HG03354 (cell line): Measurements from ENCODE around the gene ACTL6B.
A peak's percentile ranks its signal among the peaks of the same experiment; 100 is the strongest.

Experiments used
- ATAC-seq: cut with Tn5 transposase; IDR thresholded peaks from one replicate; pipeline ENCODE4 v1.9.1; 2021; ENCODE audit warnings: mild to moderate bottlenecking; ENCODE audit not compliant: unreplicated experiment, poor library complexity, severe bottlenecking

Gene ACTL6B

DNA sequence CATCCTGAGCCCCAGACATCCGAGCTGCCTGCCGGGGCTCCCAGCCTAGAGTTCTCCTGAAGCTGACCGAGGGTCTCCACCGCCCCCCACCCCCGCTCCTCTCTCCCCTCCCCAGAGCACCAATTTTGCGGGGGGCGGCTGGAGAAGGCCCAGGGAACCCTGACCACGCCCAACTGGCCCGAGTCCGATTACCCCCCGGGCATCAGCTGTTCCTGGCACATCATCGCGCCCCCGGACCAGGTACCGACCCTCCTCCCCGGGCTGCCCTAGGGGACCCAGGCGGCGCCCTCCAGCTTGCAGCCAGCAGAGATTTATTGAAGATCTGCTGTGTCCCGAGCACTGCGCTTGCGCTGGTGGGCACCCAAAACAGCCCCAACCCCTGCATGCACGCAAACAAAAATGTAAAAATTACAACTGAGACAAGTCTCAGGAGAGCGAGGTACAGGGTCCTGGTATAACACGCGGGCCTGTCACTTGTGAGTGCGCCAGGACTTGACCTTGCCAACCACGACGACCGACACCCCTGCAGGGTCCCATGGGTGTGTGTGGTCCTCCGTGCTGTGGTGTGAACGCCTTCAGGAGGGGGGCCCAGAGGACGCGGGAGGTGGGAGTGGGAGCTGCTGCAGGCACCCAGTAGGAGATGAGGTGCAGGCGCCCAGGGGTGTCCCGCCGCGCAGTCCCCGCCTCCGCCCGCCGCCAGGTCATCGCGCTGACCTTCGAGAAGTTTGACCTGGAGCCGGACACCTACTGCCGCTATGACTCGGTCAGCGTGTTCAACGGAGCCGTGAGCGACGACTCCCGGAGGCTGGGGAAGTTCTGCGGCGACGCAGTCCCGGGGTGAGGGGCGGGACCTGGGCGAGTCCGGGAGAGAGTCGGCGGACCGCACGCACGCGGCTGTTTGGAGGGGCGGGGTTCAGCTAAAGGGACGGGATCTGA, 51.0 kb downstream of the ACTL6B start:
- ATAC-seq, result no peak

DNA sequence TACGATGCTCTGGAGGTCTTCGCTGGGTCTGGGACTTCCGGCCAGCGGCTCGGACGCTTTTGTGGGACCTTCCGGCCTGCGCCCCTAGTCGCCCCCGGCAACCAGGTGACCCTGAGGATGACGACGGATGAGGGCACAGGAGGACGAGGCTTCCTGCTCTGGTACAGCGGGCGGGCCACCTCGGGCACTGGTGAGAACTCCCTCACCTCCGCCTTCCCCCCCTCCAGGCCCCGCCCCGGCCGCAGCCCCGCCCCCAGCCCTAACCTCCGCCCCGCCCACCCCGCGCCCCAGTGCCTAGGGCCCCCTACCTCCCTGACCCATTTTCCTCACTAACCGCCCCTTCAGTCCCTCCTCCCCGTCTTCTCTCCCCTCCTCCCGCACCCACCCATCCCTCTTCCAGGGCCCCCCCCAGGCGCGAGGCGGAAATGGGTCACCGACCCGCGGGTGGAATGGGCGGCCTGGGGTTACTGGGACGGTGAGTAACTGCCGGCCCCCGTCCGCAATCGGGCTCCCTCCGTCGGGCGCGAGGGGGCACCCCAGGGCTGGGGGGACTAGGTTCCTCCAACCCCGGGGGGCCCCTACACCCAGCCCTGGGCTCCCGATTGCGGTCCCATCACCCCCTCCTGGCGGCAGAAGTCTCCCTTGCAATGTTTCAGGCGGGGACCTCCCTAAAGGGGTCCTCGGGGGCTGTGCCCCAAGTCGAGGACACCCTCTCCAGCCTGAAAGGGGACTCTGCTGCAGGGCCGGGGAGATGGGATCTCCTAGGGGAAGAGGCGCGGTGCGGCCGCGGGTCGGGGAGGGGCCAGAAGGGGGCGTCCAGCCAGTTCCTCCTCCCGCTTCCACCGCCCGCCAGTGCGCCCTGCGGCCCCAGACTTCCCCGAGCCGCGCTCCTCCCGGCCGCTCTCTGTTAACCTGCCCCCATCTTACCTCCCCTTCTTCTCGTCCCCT, 51.9 kb downstream of the ACTL6B start:
- ATAC-seq, result peak; percentile 67

DNA sequence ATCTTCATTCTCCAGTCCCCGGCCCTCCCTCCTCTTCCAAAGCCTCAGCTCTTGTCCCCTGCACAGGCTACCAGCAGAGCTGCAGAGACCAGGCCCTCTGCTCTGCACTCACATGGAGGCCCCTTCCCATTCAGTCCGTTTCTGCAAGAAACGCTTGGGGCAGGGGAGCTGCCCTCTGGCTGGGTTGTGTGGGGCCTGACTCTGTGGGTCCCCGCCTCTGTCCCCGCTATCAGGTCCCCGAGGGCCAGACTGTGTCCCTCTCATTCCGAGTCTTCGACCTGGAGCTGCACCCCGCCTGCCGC, 52.6 kb downstream of the ACTL6B start:
- ATAC-seq, result no peak

DNA sequence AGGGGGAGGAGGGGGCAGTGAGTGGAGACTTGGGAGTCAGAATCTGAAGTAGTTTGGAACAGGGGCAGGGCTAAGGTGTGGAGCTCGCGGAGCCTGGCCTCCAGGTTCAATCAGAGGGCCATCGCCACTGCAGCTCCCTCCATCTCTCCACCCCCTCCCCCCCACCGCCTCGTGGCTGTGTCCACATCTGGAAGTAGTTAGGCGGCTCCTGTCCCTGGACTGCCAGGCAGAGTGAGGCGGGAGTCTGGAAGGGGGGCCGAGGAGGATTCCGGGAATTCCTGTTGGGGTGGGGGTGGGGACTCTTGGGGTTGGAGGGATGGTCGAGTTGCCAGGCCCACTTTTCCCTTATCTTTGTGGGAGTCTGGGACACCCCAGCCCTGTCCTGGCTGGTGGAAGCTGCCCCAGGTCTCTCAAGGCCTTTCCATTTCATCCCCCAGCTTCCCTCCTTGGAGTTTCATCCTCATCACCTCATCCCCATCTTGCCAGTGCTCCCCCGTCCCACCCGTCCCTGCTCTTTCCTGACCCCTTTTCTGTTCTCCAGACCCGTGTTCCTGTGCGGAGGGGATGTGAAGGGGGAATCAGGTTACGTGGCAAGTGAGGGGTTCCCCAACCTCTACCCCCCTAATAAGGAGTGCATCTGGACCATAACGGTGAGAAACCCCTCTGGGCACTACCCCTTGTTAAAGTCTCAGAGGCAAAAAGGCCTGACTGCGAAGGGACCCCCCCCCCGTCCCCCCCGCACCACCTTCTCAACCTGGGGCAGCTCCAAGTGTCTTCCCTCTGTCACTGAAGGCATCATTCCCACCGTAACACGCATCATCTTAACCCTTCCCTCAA, 53.1 kb downstream of the ACTL6B start:
- ATAC-seq, result no peak

DNA sequence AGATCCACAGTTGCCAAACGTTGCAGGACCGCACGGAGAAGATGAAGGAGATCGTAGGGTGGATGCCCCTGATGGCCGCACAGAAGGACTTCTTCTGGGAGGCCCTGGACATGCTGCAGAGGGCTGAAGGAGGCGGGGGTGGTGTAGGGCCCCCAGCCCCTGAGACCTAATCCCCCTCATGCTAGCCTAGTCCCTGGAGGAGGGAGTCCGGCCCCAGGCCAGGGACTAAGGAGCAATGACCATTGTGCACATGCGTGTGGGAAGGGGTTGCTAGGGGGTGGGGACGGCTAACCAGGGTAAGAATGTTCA, 55.6 kb downstream of the ACTL6B start:
- no peak for ATAC-seq

DNA sequence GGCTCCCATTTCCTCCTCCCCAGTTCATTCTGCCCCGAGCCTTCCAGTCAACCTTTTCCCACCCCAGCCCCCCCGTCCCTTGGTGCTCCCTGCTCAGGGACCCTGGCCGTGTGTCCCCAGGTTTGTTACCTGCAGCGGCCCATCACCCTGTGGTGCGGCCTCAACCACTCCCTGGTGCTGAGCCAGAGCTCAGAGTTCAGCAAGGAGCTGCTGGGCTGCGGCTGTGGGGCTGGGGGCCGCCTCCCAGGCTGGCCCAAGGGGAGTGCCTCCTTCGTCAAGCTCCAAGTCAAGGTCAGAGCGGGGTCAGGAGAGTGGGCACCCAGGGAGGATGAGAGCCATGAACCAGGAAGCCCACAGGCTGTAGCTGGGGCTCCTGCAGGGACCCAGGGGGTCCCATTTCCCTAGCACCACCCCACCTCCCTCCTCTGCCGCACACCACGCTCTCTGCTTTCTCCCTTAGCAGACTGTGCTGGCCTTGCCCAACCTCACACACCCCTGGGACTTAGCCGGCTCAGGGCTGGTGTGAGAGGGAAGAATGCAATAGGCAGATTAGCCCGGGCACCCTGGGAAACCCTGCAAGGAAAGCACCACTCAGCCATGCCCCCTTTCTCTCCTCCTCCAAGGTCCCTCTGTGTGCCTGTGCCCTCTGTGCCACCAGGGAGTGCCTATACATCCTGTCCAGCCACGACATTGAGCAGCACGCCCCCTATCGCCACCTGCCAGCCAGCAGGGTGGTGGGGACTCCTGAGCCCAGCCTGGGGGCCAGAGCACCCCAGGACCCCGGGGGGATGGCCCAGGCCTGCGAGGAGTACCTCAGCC, 56.1 kb downstream of the ACTL6B start:
- ATAC-seq, result no peak

DNA sequence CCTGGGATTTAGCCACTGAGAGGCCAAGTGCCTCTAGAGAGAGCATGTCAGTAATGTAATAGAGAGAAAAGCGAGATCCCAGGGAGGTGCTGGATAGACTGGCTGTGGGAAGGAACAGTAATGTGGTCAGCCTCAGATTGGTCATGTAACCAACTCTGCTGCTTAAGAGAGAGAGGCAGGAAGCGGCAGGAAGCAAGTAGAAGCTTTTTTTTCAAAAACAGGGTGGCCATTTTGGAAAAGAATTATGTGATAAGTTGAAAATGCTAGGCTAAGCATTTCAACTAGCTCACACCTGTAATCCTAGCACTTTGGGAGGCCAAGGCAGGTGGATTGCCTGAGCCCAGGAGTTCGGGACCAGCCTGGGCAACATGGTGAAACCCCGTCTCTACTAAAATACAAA, 57.8 kb downstream of the ACTL6B start:
- no peak for ATAC-seq

DNA sequence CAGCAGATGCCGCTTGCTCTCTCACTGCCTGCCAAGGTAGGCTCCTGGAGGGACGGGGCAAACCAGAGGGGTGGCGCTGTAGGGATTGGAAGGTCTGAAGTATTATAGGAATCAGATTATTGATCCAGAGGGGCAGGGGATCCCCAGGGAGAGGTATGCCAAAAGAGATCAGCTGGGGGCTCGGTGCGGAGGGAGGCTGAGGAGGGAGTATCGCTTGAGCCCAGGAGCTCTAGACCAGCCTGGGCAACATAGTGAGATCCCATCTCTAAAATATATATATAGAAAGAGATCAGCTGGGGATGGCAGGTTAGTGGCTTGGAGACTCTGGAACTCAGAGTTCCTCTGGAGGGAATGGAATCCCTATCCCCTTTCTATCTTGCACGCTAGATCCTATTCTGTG, 61.1 kb downstream of the ACTL6B start:
- no peak for ATAC-seq
